Left lung (tissue), 10 donors: ENCODE data around the gene TSSK3. TPM values are rescaled to one million over a fixed set of nuclear protein-coding genes. Genes with fewer than 3 reads are reported as not detected.

ENCODE experiments used
- ATAC-seq: fragments of 200-7000 bp; cut with Tn5 transposase; one replicate; pipeline ENCODE4 v1.9.1; 2020; ENCODE audit warnings: moderate library complexity
- DNase-seq, 4 donors: peaks; one replicate each; pipeline ENCODE4 v3.0.0-alpha.2; 2013 to 2020
- H3K27ac ChIP-seq, 2 donors: fragments of 200-600 bp; sonication (generic) in 1 of 2; one replicate each; pipeline versions ENCODE4 v1.5.0 to v1.8.0; 2020 to 2021
- H3K27me3 ChIP-seq, 2 donors: fragments of 200-600 bp; sonication (generic) in 1 of 2; one replicate each; pipeline versions ENCODE4 v1.5.0 to v1.8.0; 2020 to 2021
- H3K36me3 ChIP-seq, 2 donors: fragments of 200-600 bp; sonication (generic) in 1 of 2; one replicate each; pipeline versions ENCODE4 v1.5.0 to v1.8.0; 2020 to 2021
- H3K4me1 ChIP-seq, 2 donors: fragments of 200-600 bp; one replicate each; pipeline ENCODE4 v1.8.0; 2021
- H3K4me3 ChIP-seq, 2 donors: fragments of 200-600 bp; sonication (generic) in 1 of 2; one replicate each; pipeline versions ENCODE4 v1.5.0 to v1.8.0; 2020 to 2021; ENCODE audit warnings: mild to moderate bottlenecking in 1 of 2
- H3K9me3 ChIP-seq, 2 donors: fragments of 200-600 bp; sonication (generic) in 1 of 2; one replicate each; pipeline versions ENCODE4 v1.5.0 to v1.8.0; 2020 to 2021
- CTCF ChIP-seq, 2 donors: fragments of 200-600 bp; sonication (generic) in 1 of 2; IDR thresholded peaks; one replicate each; pipeline versions ENCODE4 v1.5.0 to v1.8.0; 2021; ENCODE audit warnings: antibody characterized with exemption in 2 of 2
- intact Hi-C, 2 donors: fragments of 100-400 bp; cut with DNase I; formaldehyde crosslinking; loops; one replicate each; pipeline versions ENCODE4 v1.11.2 to v1.14.2; 2022
- polyA plus RNA-seq, 6 donors: library from polyadenylated mRNA; unstranded; fragments of 120-200 nt; gene quantifications; one replicate each; pipeline ENCODE4 v1.2.1, GENCODE V29; 2013; ENCODE audit not compliant: insufficient read length in 6 of 6
- total RNA-seq, 2 donors: library from RNA; stranded (reverse); fragmentation: NEBNext Ultra II Directional; extraction: Animal tissue kit (Norgen Biotek cat#: 25700); gene quantifications; one replicate each; pipeline ENCODE4 v1.2.1, GENCODE V29; 2021
- donor health status: DM: no; HTN: yes; CAD: no.
- donor health status: DM: no; HTN: no; CAD: no.

Gene TSSK3
- total and polyA plus RNA-seq, 8 donors, result 1.8 to 7.8 (median 4.0) TPM

DNA sequence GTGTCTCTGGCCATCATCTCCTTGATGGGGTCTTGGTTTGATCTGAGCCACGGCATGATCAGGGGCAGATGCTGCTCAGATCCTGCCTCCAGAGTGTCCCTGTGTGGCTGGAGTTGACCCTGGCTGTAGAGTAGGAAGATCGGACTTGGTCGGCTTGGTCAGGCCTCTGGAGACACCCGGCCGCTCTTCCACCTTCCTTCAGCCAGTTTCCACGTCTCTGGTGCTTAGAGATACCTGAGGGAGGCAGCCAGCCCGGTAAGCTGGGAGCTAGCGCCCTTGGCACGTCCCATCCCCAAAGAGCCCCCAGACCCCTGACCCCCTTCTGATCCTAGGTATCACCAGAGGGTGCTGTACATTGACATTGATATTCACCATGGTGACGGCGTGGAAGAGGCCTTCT, 35.1 kb upstream of the TSSK3 start:
- ATAC-seq (no peak), DNase-seq (no peak)
- Histone ChIP-seq H3K4me1 (peaks cover 0 to 2% of the 10 kb centered on the region in 2 donors), H3K9me3 (no peaks in the 10 kb centered on the region), H3K36me3 (peaks cover 0 to 94% of the 10 kb centered on the region in 2 donors), H3K27ac (no peak overlapping the region), H3K4me3 (no peak overlapping the region), H3K27me3 (no peaks in the 10 kb centered on the region)
- TF ChIP-seq CTCF (IDR thresholded peaks at IDR 0.05), result no peak
- intact Hi-C loops, result no loop called here

GRCh38 chr1:32329931-32330466, 32.3 kb upstream of the TSSK3 start:
- Histone ChIP-seq H3K9me3 (no peaks in the 10 kb centered on the region), H3K27ac (no peak overlapping the region), H3K27me3 (peaks cover 0 to 7% of the 10 kb centered on the region in 2 donors), H3K36me3 (peaks cover 0 to 89% of the 10 kb centered on the region in 2 donors), H3K4me1 (peaks cover 2 to 14% of the 10 kb centered on the region in 2 donors), H3K4me3 (no peak overlapping the region)
- intact Hi-C loops, result no loop called here
- TF ChIP-seq CTCF (IDR thresholded peaks at IDR 0.05), result no peak
- DNase-seq (no peak), ATAC-seq (no peak)

GRCh38 chr1:32330558-32331151, 31.7 kb upstream of the TSSK3 start:
- peaks cover 0 to 82% of the 10 kb centered on the region in 2 donors for H3K36me3 ChIP-seq
- ATAC-seq, result no peak
- intact Hi-C loops, result no loop called here
- no peak for TF ChIP-seq CTCF (IDR thresholded peaks at IDR 0.05)
- no peak for DNase-seq
- no peaks in the 10 kb centered on the region for H3K9me3 ChIP-seq
- H3K4me1 ChIP-seq, result peaks cover 4 to 19% of the 10 kb centered on the region in 2 donors
- H3K4me3 ChIP-seq, result no peak overlapping the region
- H3K27ac ChIP-seq, result no peak overlapping the region
- H3K27me3 ChIP-seq, result peaks cover 0 to 14% of the 10 kb centered on the region in 2 donors

DNA sequence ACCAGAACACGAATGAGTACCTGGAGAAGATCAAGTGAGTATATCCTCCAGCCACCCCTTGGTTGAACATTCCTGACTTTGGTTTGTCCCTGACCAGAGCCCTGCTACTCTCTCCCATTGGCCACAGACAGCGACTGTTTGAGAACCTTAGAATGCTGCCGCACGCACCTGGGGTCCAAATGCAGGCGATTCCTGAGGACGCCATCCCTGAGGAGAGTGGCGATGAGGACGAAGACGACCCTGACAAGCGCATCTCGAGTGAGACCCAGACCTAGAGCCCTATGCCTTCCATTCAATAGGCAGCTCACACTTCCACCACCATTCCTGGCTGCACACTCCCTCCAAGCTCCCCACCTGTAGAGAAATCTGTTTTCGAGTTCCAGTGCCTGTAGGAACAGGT, 30.8 kb upstream of the TSSK3 start:
- DNase-seq (no peak), ATAC-seq (no peak)
- Histone ChIP-seq H3K27me3 (peaks cover 0 to 23% of the 10 kb centered on the region in 2 donors), H3K4me3 (no peak overlapping the region), H3K36me3 (peaks cover 0 to 73% of the 10 kb centered on the region in 2 donors), H3K27ac (no peak overlapping the region), H3K4me1 (peaks cover 8 to 24% of the 10 kb centered on the region in 2 donors), H3K9me3 (no peaks in the 10 kb centered on the region)
- TF ChIP-seq CTCF (IDR thresholded peaks at IDR 0.05), result no peak
- intact Hi-C loops, result no loop called here

- DNase-seq (peak in 1 of 4 donors; percentile 56), ATAC-seq (no peak)
- peaks cover 15 to 34% of the 10 kb centered on the region in 2 donors for H3K4me1 ChIP-seq
- peak overlapping the region in 1 of 2 donors; percentile 23 for H3K27ac ChIP-seq
- H3K4me3 ChIP-seq, result no peak overlapping the region
- intact Hi-C loops, result no loop called here
- peaks cover 0 to 64% of the 10 kb centered on the region in 2 donors for H3K36me3 ChIP-seq
- no peaks in the 10 kb centered on the region for H3K9me3 ChIP-seq
- TF ChIP-seq CTCF (IDR thresholded peaks at IDR 0.05), result no peak
- peaks cover 0 to 23% of the 10 kb centered on the region in 2 donors for H3K27me3 ChIP-seq
Measured at GRCh38 chr1:32332290-32333079, 29.9 kb upstream of the TSSK3 start.
